ENCODE results near the gene ASIC3.
A peak's percentile ranks its signal among the peaks of the same experiment; 100 is the strongest.
"Not testable (repeated sequence)": the region's sequence is repeated elsewhere in the genome, so short reads cannot be mapped to it uniquely, and the experiment has no call there.

ASIC3 gene

GRCh38 chr7:151034312-151035025 is 13.9 kb upstream of the ASIC3 start:
- DNase-seq, result no peak

GRCh38 chr7:151035026-151035717 is 13.2 kb upstream of the ASIC3 start:
- no peak for DNase-seq

GRCh38 chr7:151035902-151036301 is 12.4 kb upstream of the ASIC3 start:
- no peak for DNase-seq

GRCh38 chr7:151038951-151039849 is 9.1 kb upstream of the ASIC3 start:
- peak; percentile 23 for DNase-seq

GRCh38 chr7:151039850-151040548 is 8.3 kb upstream of the ASIC3 start:
- no peak for DNase-seq

- no peak for DNase-seq
Measured at GRCh38 chr7:151040616-151041375, 7.5 kb upstream of the ASIC3 start.

- DNase-seq, result not testable (repeated sequence)
Measured at GRCh38 chr7:151043449-151043848, 4.9 kb upstream of the ASIC3 start.

GRCh38 chr7:151043959-151044358 is 4.4 kb upstream of the ASIC3 start:
- DNase-seq, result no peak

- DNase-seq, result no peak
Measured at GRCh38 chr7:151045262-151045661, 3.1 kb upstream of the ASIC3 start.

- no peak for DNase-seq
Measured at GRCh38 chr7:151045967-151046366, 2.4 kb upstream of the ASIC3 start.

GRCh38 chr7:151046603-151047573 is 1.4 kb upstream of the ASIC3 start:
- DNase-seq, result no peak

- no peak for DNase-seq
Measured at GRCh38 chr7:151048911-151049463, 656 bp downstream of the ASIC3 start.

- peak; percentile 39 for DNase-seq
Measured at GRCh38 chr7:151051108-151051507, 2.8 kb downstream of the ASIC3 start.

GRCh38 chr7:151053096-151053495 is 4.8 kb downstream of the ASIC3 start:
- no peak for DNase-seq

GRCh38 chr7:151053751-151054150 is 5.4 kb downstream of the ASIC3 start:
- DNase-seq, result no peak

- no peak for DNase-seq
Measured at GRCh38 chr7:151056283-151056665, 7.9 kb downstream of the ASIC3 start.

GRCh38 chr7:151056666-151057505 is 8.6 kb downstream of the ASIC3 start:
- DNase-seq, result no peak

GRCh38 chr7:151057506-151057988 is 9.2 kb downstream of the ASIC3 start, which contains the start of gene CDK5:
Gene CDK5 (minus strand): TSS chr7:151057897. CDS start chr7:151057848, 49 bp downstream.
- no peak for DNase-seq
